Prostate gland (tissue), 2 donors: Measurements from ENCODE around the gene MAP4K2.

Experiments used
- CTCF ChIP-seq, 4 experiments: fragments of 200-600 bp in 2 of 4; fragments of 450-650 bp in 2 of 4; sonication (generic) in 2 of 4; IDR thresholded peaks; 1 replicate in 3 of 4; 2 replicates in 1 of 4; pipeline ENCODE4 v1.5.1; 2016 to 2019; ENCODE audit warnings: antibody characterized with exemption in 4 of 4, mild to moderate bottlenecking in 2 of 4, moderate library complexity in 2 of 4
- POLR2A ChIP-seq: fragments of 450-650 bp; IDR thresholded peaks from one replicate; pipeline ENCODE4 v1.6.1; 2016; ENCODE audit warnings: antibody characterized with exemption, mild to moderate bottlenecking

- TF ChIP-seq CTCF (IDR thresholded peaks at IDR 0.05): no peak
- no peak for TF ChIP-seq POLR2A
These were observed 33.5 kb upstream of the MAP4K2 start for GRCh38 chr11:64836448-64837072.
